Left ventricle myocardium inferior (tissue), 1 donor: ENCODE data around the gene CLC. TPM values are rescaled to one million over a fixed set of nuclear protein-coding genes. Genes with fewer than 3 reads are reported as not detected.

Experiments used
- DNase-seq: peaks from one replicate; pipeline ENCODE4 v3.0.0-alpha.2; 2020
- H3K27ac ChIP-seq: fragments of 200-600 bp; replicated peaks from 2 replicates; pipeline ENCODE4 v1.8.0; 2021
- H3K27me3 ChIP-seq: fragments of 200-600 bp; 2 replicates; pipeline ENCODE4 v1.8.0; 2021; ENCODE audit warnings: low read depth
- H3K36me3 ChIP-seq: fragments of 200-600 bp; 2 replicates; pipeline ENCODE4 v1.8.0; 2021
- H3K4me1 ChIP-seq: fragments of 200-600 bp; 2 replicates; pipeline ENCODE4 v1.8.0; 2021
- H3K4me3 ChIP-seq: fragments of 200-600 bp; 2 replicates; pipeline ENCODE4 v1.8.0; 2021; ENCODE audit warnings: mild to moderate bottlenecking, moderate library complexity
- H3K9me3 ChIP-seq: fragments of 200-600 bp; replicated peaks from 2 replicates; pipeline ENCODE4 v1.8.0; 2021
- CTCF ChIP-seq: fragments of 200-600 bp; IDR thresholded peaks from 2 replicates; pipeline ENCODE4 v1.8.0; 2021; ENCODE audit warnings: antibody characterized with exemption, mild to moderate bottlenecking, borderline replicate concordance
- intact Hi-C: fragments of 100-400 bp; cut with micrococcal nuclease; formaldehyde crosslinking; loops from one replicate; pipeline ENCODE4 v1.11.0; 2022
- total RNA-seq: library from RNA; stranded (reverse); fragmentation: NEBNext Ultra II Directional; extraction: Animal tissue kit (Norgen Biotek cat#: 25700); gene quantifications from one replicate; pipeline ENCODE4 v1.2.1, GENCODE V29; 2021
- donor health status: DM: no; HTN: yes; CAD: no; lungs with severe emphysema.

Gene CLC
- total RNA-seq, 1 donor from 2014 or later, result not detected

DNA sequence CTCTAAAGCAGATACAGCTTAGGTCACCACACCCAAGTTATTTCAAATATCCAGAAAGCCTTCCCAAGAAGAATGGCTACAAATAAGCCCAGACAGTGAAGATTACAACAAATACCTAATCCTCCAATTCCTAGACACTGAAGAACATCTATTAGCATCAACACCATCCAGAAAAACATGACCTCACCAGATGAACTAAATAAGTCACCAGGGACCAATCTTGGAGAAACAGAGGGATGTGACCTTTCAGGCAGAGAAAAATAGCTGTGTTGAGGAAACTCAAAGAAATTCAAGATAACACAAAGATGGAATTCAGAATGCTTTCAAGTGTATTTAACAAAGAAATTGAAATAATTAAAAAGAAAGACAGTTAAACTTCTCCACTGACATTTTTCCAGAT lies 15.0 kb upstream of the CLC start:
- no peak for DNase-seq
- TF ChIP-seq CTCF, result no peak
- no peaks in the 10 kb centered on the region for H3K36me3 ChIP-seq

GRCh38 chr19:39752390-39752789 lies 14.6 kb upstream of the CLC start:
- H3K4me1 ChIP-seq, result no peaks in the 10 kb centered on the region
- no peaks in the 10 kb centered on the region for H3K9me3 ChIP-seq
- intact Hi-C loops, result no loop called here

More for the DNA sequence above, 15.0 kb upstream of the CLC start:
- H3K9me3 ChIP-seq, result no peaks in the 10 kb centered on the region
- H3K27me3 ChIP-seq, result peaks cover 69% of the 10 kb centered on the region
- no peak overlapping the region for H3K4me3 ChIP-seq
- no peaks in the 10 kb centered on the region for H3K4me1 ChIP-seq
- no peak overlapping the region for H3K27ac ChIP-seq
- intact Hi-C loops, result no loop called here

DNA sequence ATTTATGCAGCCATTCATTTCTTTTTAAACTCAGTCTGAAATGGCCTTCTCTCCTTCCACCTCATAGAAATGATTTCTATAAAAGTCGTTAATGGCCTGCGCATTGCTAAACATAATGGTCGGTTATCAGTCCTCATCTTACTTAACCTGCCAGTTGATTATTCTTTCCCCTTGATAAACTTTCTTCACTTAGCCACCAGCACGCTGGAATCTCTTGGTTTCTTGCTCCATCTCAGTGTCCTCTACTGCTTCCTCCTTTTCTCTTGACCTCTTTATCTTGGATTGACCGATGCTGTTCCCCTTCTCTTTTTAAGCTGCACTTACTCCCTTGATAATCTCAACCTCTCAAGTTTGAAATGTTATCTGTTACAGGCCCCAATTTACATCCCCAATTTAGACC lies 12.2 kb upstream of the CLC start:
- H3K36me3 ChIP-seq, result no peaks in the 10 kb centered on the region
- H3K27ac ChIP-seq, result no peak overlapping the region
- TF ChIP-seq CTCF, result no peak
- no peaks in the 10 kb centered on the region for H3K9me3 ChIP-seq
- peaks cover 69% of the 10 kb centered on the region for H3K27me3 ChIP-seq
- no peak for DNase-seq
- H3K4me3 ChIP-seq, result no peak overlapping the region
- H3K4me1 ChIP-seq, result no peaks in the 10 kb centered on the region
- intact Hi-C loops, result no loop called here

More at GRCh38 chr19:39752390-39752789, 14.6 kb upstream of the CLC start:
- Histone ChIP-seq H3K36me3 (no peaks in the 10 kb centered on the region), H3K4me3 (no peak overlapping the region), H3K27ac (no peak overlapping the region), H3K27me3 (peaks cover 69% of the 10 kb centered on the region)
- no peak for TF ChIP-seq CTCF
- DNase-seq, result no peak

DNA sequence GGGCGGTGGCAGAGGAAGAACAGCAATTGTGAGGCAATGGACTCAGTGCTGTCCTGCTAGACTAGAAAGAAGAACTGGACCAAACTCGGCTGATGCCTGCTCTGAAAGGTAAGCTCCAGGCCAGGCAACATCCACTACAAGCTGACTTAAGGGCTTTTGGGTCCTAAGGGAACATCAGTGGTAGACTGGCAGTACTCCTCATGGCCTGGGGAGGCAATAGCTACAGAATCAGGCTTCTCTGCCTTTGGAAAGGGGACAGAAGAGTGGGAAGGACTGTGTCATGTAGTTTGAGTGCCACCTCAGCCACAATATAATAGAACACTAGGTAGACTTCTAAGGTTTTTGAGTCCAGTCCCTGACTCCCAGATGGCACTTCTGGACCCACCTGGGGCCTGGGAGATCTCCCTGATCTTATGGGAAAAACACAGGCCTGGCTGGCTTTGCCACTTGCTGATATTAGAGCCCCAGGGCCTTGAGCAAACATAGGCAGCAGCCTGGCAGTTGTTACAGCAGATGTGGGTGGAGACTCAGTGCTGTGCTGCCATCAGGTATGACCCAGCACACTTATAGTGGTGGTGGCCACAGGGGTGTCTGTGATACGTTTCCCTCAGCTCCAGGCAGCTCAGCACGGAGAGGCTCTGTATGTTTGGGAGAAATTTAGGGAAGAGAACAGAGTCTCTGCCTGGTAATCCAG lies 9.2 kb upstream of the CLC start:
- intact Hi-C loops, result no loop called here

GRCh38 chr19:39745643-39746042 lies 7.8 kb upstream of the CLC start:
- H3K4me1 ChIP-seq, result no peaks in the 10 kb centered on the region
- TF ChIP-seq CTCF, result no peak

More for the DNA sequence above, 9.2 kb upstream of the CLC start:
- H3K4me1 ChIP-seq, result no peaks in the 10 kb centered on the region
- H3K4me3 ChIP-seq, result no peak overlapping the region
- DNase-seq, result no peak
- TF ChIP-seq CTCF, result no peak
- no peaks in the 10 kb centered on the region for H3K36me3 ChIP-seq
- H3K27me3 ChIP-seq, result peaks cover 79% of the 10 kb centered on the region
- no peak overlapping the region for H3K27ac ChIP-seq
- no peaks in the 10 kb centered on the region for H3K9me3 ChIP-seq

More at GRCh38 chr19:39745643-39746042, 7.8 kb upstream of the CLC start:
- DNase-seq, result no peak
- Histone ChIP-seq H3K27ac (no peak overlapping the region), H3K36me3 (no peaks in the 10 kb centered on the region), H3K27me3 (peaks cover 74% of the 10 kb centered on the region), H3K9me3 (no peaks in the 10 kb centered on the region), H3K4me3 (no peak overlapping the region)
- intact Hi-C loops, result no loop called here
